Stomach (tissue), 4 donors: ENCODE measurements around the gene CASKIN2.

Source experiments
- POLR2AphosphoS5 ChIP-seq, 3 donors: sonication (generic); formaldehyde crosslinking; IDR thresholded peaks; one replicate each; pipeline ENCODE4 v1.6.1; 2016; ENCODE audit warnings: antibody characterized with exemption in 3 of 3
- TF ChIP-seq, protein P1 (sequence below), 7 experiments: fragments of 450-650 bp in 4 of 7; fragments of 200-600 bp in 3 of 7; sonication (generic) in 3 of 7; IDR thresholded peaks; one replicate each; pipeline ENCODE4 v1.5.1; 2016 to 2019; ENCODE audit warnings: antibody characterized with exemption in 7 of 7, control low read depth in 2 of 7, mild to moderate bottlenecking in 1 of 7

GRCh38 chr17:75516255-75516618, 900 bp upstream of the CASKIN2 start, which contains the start of gene TSEN54:
- TF ChIP-seq, protein P1, sequence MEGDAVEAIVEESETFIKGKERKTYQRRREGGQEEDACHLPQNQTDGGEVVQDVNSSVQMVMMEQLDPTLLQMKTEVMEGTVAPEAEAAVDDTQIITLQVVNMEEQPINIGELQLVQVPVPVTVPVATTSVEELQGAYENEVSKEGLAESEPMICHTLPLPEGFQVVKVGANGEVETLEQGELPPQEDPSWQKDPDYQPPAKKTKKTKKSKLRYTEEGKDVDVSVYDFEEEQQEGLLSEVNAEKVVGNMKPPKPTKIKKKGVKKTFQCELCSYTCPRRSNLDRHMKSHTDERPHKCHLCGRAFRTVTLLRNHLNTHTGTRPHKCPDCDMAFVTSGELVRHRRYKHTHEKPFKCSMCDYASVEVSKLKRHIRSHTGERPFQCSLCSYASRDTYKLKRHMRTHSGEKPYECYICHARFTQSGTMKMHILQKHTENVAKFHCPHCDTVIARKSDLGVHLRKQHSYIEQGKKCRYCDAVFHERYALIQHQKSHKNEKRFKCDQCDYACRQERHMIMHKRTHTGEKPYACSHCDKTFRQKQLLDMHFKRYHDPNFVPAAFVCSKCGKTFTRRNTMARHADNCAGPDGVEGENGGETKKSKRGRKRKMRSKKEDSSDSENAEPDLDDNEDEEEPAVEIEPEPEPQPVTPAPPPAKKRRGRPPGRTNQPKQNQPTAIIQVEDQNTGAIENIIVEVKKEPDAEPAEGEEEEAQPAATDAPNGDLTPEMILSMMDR (IDR thresholded peaks at IDR 0.05) = no peak
- TF ChIP-seq POLR2AphosphoS5 (IDR thresholded peaks at IDR 0.05) = peak in 2 of 3 donors; percentile 7 to 20
